Muscle of arm (tissue), 12 donors: Measurements from ENCODE around the gene GSTT2. TPM values are rescaled to one million over a fixed set of nuclear protein-coding genes. Genes with fewer than 3 reads are reported as not detected.

Experiments
- DNase-seq: peaks from one replicate; pipeline ENCODE4 v3.0.0-alpha.2; 2013
- polyA plus RNA-seq, 12 donors: library from polyadenylated mRNA; unstranded; fragments of 120-200 nt; gene quantifications; one replicate each; pipeline ENCODE4 v1.2.1, GENCODE V29; 2013; ENCODE audit not compliant: insufficient read length in 12 of 12

GSTT2 gene
- polyA plus RNA-seq, 12 donors: 0.40 to 2.6 (median 0.82) TPM; not detected in 5

DNA sequence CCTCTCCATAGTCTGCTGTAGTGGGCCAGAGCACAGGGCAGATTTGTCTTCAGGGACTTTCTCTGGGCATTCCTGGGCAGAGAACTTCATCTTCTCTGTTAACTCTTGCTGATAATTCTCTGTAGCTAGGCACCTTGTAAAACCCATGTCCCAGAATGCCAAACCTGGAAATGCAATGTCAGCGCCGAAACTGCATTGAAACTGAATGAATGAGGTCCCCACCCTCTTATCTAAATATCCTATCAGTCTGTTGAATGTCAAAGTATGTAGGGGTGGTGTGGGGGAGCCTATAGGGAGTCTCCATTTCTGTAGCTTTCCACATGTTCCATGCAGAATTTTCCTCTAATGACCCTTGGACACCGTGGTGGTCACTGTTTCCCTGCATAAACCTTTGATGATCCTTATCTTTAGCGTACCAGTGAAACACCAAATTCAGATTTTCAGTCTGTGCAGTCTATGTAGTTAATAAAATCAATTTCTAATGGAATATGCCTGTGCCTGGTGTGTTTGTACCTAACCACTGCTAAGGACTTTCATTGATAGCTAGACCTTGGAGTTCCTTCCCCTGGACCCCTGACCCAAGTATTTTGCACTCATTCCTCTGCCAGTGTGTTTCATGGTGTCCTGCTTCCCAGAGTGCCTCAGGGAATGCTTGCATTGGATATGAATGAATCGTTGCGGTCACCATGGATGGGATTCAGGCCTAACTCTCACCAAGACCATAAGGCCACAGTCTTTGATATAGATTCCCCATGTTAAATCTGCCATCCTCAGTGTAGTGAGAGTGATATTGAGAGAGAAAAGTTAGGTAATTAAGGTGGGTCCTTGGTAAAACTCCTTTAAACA, 28.7 kb downstream of the GSTT2 start:
- DNase-seq: no peak

DNA sequence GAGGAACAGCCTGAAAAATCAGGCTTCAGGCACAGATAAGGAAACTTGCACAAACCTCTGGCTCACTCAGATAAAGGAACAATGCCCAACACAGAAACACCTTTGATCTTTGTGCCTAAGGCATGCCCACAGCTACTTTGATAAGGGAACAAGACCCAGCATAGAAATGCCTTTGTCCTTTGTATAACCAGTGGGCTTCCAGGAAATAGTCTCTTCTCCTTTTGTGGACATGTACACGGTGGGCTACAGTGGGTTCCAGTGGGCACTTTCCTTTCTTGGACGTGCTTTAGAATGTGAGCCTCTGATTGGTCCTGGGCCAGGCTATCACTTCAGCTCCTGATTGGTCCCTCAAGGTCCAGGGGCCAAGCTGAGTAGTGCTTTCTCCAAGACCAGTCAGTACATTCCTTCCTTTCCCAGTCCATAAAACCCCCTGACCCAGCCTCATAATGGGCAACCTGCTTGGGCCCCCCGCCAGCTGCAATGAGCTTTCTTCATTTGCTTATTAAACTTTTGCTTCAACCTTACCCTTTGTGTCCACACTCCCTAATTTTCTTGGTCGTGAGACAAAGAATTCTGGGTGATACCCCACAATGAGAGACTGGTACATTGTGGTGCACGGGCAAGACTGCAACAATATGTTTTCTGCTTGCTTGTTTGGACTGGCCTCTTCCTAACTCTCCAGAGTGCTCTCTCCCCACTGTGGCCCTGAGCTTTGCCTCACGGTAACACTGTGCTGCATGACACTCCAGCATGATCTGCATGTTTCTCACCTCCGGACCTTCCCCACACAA, 29.5 kb downstream of the GSTT2 start:
- no peak for DNase-seq

DNA sequence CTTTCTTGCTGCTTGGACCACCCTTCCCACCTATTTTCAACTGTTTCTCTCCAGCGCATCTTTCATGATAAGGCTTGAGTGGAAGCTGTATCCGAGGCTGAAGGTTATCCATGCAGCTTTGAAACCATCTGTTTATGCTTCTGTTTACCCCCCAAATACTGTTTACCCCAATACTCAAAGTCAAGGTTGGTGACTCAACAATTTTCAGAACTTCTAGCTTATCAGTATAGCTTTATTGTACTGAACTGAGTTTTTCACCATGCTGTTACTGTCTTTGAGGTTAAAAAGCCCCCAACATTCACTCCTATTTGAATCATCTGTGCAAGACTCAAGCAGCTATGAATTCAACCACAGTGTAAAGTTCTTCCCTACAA, 30.1 kb downstream of the GSTT2 start:
- DNase-seq: no peak

DNA sequence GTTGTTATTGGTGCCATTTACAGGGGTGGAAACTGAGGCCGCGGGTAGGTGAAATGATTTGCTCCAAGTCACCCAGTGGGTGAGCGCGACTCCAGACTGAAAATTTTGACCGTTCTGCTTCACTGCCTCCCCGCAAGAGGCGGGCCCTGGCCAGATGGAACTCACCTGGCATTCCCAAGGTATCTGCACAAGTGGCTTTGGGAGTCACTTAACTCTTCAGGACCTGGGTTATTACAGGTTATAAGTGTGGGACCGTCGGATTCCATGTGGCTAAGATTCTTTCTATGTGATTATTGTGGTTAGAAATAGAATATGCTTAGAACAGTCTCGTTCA, 31.8 kb downstream of the GSTT2 start:
- DNase-seq: no peak

DNA sequence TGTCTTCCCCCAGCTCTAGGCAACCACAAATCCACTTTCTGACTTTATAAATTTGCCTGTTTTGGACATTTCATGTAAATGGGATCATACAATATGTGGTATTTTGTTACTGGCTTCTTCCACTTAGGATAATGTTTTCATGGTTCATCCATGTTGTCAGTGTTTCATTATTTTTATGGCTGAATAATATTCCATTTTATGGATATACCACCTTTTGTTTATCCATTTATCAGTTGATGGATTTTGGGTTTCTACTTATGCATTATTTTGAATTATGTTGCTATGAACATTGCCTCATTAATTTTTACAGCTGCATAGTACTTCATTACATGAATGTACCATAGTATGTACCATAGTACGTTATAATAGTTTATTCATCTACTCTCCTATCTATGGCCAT, 36.2 kb downstream of the GSTT2 start:
- DNase-seq: no peak

DNA sequence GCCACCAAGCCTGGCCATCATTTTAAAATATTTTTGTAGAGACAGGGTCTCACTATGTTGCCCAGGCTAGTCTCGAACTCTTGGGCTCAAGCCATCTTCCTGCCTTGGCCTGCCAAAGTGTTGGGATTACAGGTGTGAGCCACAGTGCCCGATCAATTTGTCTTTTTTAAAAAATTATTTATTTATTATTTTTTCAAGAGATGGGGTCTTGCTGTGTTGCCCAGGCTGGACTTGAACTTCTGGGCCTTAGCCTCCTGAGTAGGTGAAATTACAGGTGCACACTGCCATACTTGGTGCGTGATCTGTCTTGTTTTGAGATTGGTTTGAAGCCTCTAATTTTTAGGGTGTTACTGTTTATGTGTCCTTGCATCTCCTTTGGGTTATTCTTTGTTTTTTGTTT, 41.4 kb downstream of the GSTT2 start:
- DNase-seq: no peak

DNA sequence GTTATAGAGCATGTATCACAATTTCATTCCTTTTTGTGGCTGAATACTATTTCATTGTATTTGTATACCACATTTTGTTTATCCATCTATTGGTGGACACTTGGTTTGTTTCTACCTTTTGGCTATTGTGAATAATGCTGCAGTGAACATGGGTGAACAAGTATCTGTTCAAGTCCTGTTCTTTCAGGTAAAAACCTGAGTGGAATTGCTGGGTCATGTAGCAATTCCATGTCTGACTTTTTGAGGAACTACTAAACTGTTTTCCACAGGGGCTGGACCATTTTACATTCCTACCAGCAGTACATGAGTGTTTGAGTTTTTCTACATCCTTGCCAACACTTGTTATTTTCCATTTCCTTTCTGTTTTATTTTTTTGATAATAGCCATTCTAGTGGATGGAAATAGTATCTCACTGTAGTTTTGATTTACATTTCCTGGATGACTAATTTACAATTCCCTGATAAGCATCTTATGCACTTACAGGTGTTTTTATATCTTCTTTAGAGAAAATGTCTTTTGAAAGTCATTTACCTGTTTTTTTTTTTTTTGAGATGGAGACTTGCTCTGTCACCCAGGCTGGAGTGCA, 43.4 kb downstream of the GSTT2 start:
- no peak for DNase-seq

DNA sequence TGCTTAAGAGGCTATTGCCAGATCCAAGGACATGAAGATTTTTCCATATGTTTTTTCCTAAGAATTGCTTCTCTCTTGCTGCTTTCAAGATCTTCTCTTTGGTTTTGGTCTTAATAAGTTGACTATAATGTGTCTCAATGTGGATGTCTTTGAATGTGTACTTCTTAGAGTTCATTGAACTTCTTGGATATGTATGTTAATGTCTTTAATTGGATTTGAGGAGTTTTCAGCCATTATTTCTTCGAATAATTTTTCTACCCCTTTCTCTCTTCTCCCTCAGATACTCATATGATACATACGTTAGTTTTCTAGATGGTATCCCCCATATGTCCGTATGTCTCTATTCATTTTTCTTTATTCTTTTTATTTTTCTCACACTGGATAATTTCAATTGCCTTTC, 44.4 kb downstream of the GSTT2 start:
- DNase-seq: no peak

DNA sequence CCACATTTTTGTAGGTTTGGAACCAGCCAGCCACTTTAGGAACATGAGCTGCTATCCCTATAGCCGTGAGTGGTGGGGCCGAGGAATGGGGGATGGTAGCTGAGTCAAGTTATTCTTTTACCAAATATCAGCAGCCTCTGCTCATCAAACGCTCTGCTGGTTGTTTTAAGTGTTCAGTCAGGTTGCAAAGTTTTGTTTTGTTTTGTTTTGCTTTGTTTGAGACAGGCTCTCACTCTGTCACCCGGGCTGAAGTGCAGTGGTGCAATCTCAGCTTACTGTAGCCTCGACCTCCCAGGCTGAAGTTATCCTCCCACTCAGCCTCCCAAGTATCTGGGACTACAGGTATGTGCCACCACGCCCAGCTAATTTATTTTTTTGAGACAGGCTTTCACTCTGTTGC, 45.5 kb downstream of the GSTT2 start:
- no peak for DNase-seq

DNA sequence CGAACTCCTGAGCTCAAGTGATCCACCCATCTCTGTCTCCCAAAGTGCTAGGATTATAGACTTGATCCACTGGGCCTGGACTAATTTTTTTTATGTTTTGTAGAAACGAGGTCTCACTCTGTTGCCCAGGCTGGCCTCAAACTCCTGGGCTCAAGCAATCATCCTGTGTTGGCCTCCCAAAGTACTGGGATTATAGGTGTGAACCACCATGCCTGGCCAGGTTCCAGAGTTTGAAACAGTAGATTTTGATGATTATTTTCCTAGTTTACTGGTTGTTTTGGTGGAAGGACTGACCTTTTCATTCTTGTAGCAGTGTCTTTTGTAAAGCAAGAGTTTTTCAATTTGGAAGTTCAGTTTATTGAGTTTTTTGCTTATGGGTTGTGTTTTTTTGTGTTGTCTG, 46.1 kb downstream of the GSTT2 start:
- no peak for DNase-seq

DNA sequence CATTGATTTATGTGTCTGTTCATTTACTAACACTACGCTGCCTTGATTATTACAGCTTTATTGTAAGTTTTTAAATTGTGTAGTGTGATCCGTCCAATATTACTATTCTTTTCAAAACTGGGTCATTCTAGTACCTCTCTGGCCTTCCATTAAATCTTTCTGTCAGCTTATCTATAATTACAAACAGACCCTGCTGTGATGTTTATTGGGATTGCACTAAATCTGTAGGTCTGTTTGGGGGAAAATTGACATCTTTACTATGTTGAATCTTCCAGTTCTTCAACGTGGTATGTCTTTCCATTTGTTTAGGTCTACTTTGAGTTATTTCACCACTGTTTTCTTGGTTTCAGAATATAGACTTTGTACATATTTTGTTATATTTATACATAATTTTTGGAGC, 46.8 kb downstream of the GSTT2 start:
- DNase-seq: no peak

DNA sequence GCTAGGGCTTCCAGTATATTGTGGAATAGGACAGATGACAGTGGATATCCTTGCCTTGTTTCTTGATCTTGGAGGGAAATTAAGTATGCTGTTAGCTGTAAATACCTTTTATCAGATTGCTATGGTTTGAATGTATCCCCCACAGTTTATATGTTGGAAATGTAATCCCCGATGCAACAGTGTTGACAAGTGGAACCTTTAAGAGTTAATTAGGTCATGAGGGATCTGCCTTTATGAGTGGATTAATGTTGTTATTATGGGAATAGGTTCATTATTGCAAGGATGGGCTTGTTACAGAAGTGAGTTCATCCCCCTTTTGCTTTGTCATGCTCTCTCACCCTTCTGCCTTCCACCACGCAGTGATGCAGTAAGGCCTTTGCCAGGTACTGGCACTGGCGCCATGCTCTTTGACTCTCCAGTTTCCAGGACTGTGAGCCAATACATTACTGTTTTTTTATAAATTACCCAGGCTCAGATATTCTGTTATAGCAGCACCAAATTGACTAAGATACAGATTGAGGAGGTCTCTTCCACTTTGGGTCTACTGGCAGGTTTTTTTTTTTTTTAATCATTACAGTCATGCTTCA, 47.5 kb downstream of the GSTT2 start:
- DNase-seq: no peak

DNA sequence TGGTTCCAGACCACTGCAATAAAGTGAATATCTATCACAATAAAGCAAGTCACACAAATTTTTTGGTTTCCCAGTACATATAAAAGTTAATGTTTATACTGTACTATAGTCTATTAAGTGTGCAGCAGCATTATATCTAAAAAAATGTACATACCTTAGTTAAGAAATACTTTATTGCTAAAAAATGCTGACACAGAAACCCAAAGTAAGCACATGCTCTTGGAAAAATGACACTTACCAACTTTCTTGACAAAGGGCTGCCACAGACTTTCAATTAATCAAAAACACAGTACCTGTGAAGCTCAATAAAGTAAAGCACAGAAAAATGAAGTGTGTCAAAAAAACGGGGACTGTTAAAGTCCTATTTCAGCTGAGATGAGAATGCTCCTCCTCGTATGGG, 48.1 kb downstream of the GSTT2 start:
- no peak for DNase-seq

DNA sequence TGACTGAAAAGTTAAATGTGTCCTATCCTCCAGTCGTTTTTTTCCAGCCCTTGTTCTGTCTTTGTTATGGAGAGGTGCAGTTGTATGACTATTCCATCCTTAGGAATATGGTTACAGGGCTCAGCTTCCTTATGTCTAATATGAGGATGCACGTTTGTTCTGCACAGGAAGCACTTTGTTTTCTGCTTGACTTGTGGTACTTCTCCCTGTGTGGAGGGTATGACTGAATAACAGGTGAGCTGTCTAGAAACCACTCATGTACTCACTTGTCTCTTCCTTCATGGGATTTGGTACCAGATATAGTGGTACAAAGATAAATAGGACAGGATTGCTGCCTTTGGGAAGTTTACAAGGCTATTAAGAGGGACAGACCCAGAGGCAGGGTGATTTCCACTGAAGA, 48.6 kb downstream of the GSTT2 start:
- no peak for DNase-seq

DNA sequence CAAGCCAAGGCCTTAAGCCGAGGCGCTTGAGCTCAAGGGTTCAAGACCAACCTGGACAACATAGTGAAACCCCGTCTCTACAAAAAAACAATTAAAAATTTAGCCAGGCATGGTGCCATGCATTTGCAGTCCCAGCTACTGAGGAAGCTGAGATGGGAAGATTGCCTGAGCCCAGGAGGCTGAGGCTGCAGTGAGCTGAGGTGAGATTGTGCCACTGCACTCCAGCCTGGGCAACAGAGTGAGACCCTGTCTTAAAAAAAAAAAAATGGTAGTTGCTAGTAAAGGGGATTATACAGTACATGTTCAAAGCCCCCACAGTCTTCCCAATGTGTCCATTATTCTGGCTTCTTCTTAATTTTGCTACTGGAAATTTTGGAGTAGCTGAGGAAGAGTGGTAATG, 49.4 kb downstream of the GSTT2 start:
- DNase-seq: no peak

DNA sequence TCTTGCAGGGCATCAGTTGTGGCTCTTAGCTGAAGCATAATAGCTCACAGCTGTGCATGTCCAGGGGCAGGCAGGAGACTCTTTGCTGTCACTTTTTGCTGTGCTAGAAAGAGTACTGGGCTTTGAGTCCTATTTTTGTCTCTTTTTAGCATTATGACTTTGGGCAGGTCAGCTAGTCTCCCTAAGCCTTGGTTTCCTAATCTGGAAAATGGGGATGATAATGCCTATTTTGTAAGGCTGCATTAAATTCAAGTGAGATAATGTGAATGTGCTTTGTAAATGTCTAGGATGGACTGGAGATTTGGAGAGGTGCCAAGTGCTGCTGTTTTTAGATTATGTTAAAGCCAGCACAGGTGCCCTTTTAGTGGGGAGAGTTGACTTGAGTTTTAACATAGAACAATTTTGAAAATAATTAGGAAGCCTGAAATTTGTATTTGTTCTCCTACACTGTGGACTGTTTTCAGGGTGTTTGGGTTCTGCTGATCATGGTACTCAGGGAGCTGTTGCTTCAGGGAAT, 50.3 kb downstream of the GSTT2 start:
- DNase-seq: no peak

Other genes starting within 250 kb of the GSTT2 start
- 1 to 10 TPM in 11 of 12 donors, not detected in 1; 4.1 to 7.4 (median 5.1) TPM for gene ZNF70, start 229.0 kb upstream of the GSTT2 start, polyA plus RNA-seq
- gene VPREB3, start 225.7 kb upstream of the GSTT2 start, polyA plus RNA-seq: 1 to 10 TPM in 4 of 12 donors, under 1 TPM in 3, not detected in 5; 0.34 to 3.9 (median 1.1) TPM
- gene C22orf15, start 217.1 kb upstream of the GSTT2 start, polyA plus RNA-seq: 1 to 10 TPM in 1 of 12 donors, under 1 TPM in 9, not detected in 2; 0.08 to 1.0 (median 0.23) TPM
- 1,000 to 10,000 TPM in 1 of 12 donors, 100 to 1,000 TPM in 1, 10 to 100 TPM in 10; 33.8 to 1,945 (median 51.8) TPM for gene CHCHD10, start 212.2 kb upstream of the GSTT2 start, polyA plus RNA-seq
- 10 to 100 TPM in 3 of 12 donors, 1 to 10 TPM in 8, not detected in 1; 5.7 to 17.2 (median 8.3) TPM for gene MMP11, start 207.3 kb upstream of the GSTT2 start, polyA plus RNA-seq
- 100 to 1,000 TPM in 1 of 12 donors, 10 to 100 TPM in 10, not detected in 1; 54.2 to 121 (median 78.8) TPM for gene SMARCB1, start 193.2 kb upstream of the GSTT2 start, polyA plus RNA-seq
- gene DERL3, start 141.1 kb upstream of the GSTT2 start, polyA plus RNA-seq: 1 to 10 TPM in 5 of 12 donors, under 1 TPM in 5, not detected in 2; 0.70 to 2.8 (median 1.1) TPM
- 10 to 100 TPM in 4 of 12 donors, 1 to 10 TPM in 7, not detected in 1; 3.1 to 13.2 (median 6.7) TPM for gene SLC2A11, start 122.3 kb upstream of the GSTT2 start, polyA plus RNA-seq
- 100 to 1,000 TPM in 9 of 12 donors, 10 to 100 TPM in 2, not detected in 1; 78.2 to 238 (median 118) TPM for gene MIF, start 85.8 kb upstream of the GSTT2 start, polyA plus RNA-seq
- gene GSTT2B, start 18.9 kb upstream of the GSTT2 start, polyA plus RNA-seq: 10 to 100 TPM in 4 of 12 donors, 1 to 10 TPM in 6, not detected in 2; 2.1 to 39.1 (median 7.1) TPM
- 1 to 10 TPM in 10 of 12 donors, not detected in 2; 2.2 to 5.6 (median 3.9) TPM for gene DDTL, start 13.2 kb upstream of the GSTT2 start, polyA plus RNA-seq
- gene DDT, start 5.7 kb upstream of the GSTT2 start, polyA plus RNA-seq: 10 to 100 TPM in 11 of 12 donors, not detected in 1; 29.4 to 61.0 (median 42.2) TPM
- gene GSTT4, start 25.3 kb downstream of the GSTT2 start, polyA plus RNA-seq: not detected
- gene CABIN1, start 31.2 kb downstream of the GSTT2 start, polyA plus RNA-seq: 10 to 100 TPM in 11 of 12 donors, not detected in 1; 20.2 to 59.6 (median 26.1) TPM
- gene SUSD2, start 201.4 kb downstream of the GSTT2 start, polyA plus RNA-seq: 1 to 10 TPM in 2 of 12 donors, under 1 TPM in 9, not detected in 1; 0.32 to 3.0 (median 0.62) TPM